A549 (cell line): ENCODE data around the gene ENAH. TPM values are rescaled to one million over a fixed set of nuclear protein-coding genes. Genes with fewer than 3 reads are reported as not detected.

ENCODE experiments used
- ATAC-seq, 2 experiments: fragments of 200-7000 bp in 1 of 2; fragments of >200 bp in 1 of 2; cut with Nextera tagmentation in 1 of 2; cut with Tn5 transposase in 1 of 2; 3 replicates each; pipeline versions ENCODE4 v1.8.0 to v1.9.1; 2018 to 2020; ENCODE audit warnings: mild to moderate bottlenecking in 1 of 2, moderate library complexity in 1 of 2
- CTCF ChIA-PET: fragments of 300-600 bp; sonication (Branson Sonifier 250); formaldehyde crosslinking; extraction: SDS; loops from one replicate; lab custom pipeline; 2021; ENCODE audit warnings: antibody characterized with exemption, inconsistent platforms; lab: Yijun Ruan, JAX
- POLR2A ChIA-PET: fragments of 350-600 bp; formaldehyde crosslinking; extraction: SDS; loops from one replicate; lab custom pipeline; 2021; ENCODE audit warnings: antibody characterized with exemption, inconsistent platforms; lab: Yijun Ruan, JAX
- DNase-seq, 2 experiments: peaks; one replicate each; pipeline versions ENCODE4 v3.0.0 to v3.0.0-alpha.2; 2011 to 2016; ENCODE audit warnings: low read depth in 1 of 2, low spot score in 1 of 2
- FAIRE-seq: peaks from 2 replicates; lab custom pipeline; 2011; peaks lifted over from hg19 to GRCh38; lab: Jason Lieb, UNC
- H3K27ac ChIP-seq, 2 experiments: fragments of >200 bp; sonication (Bioruptor Twin); formaldehyde crosslinking; 3 replicates each; pipeline ENCODE4 v1.5.1; 2016 to 2017
- H3K4me1 ChIP-seq: fragments of >200 bp; sonication (Bioruptor Twin); formaldehyde crosslinking; 3 replicates; pipeline ENCODE4 v1.6.1; 2016
- H3K4me2 ChIP-seq: fragments of >200 bp; sonication (Bioruptor Twin); formaldehyde crosslinking; 3 replicates; pipeline ENCODE4 v1.6.1; 2016
- H3K4me3 ChIP-seq: fragments of >200 bp; sonication (Bioruptor Twin); formaldehyde crosslinking; 3 replicates; pipeline ENCODE4 v1.5.1; 2016
- H3K9me3 ChIP-seq: fragments of >200 bp; sonication (Bioruptor Twin); formaldehyde crosslinking; 3 replicates; pipeline ENCODE4 v1.6.1; 2016
- CEBPB ChIP-seq, 2 experiments: fragments of >200 bp in 1 of 2; sonication (Bioruptor Twin) in 1 of 2; formaldehyde crosslinking in 1 of 2; IDR thresholded peaks; 2 replicates each; pipeline ENCODE4 v1.6.1; 2012 to 2016
- ELK1 ChIP-seq: fragments of 150-350 bp; IDR thresholded peaks from 2 replicates; pipeline ENCODE4 v1.6.1; 2014; ENCODE audit warnings: low read depth, mild to moderate bottlenecking, low read length
- EP300 ChIP-seq, 2 experiments: fragments of >200 bp; sonication (Bioruptor Twin); formaldehyde crosslinking; IDR thresholded peaks; 2 replicates in 1 of 2; 3 replicates in 1 of 2; pipeline ENCODE4 v1.6.1; 2016 to 2017
- FOSL2 ChIP-seq, 2 experiments: fragments of 450-650 bp in 1 of 2; fragments of >200 bp in 1 of 2; sonication (Bioruptor Twin) in 1 of 2; formaldehyde crosslinking; IDR thresholded peaks; 2 replicates each; pipeline versions ENCODE4 v1.5.0 to v1.6.1; 2016 to 2020; ENCODE audit warnings: mild to moderate bottlenecking in 1 of 2, moderate library complexity in 1 of 2
- FOXS1 ChIP-seq: fragments of 250-450 bp; sonication (Bioruptor Pico); IDR thresholded peaks from 2 replicates; pipeline ENCODE4 v1.5.0; 2020; ENCODE audit warnings: mild to moderate bottlenecking, moderate library complexity
- GATA3 ChIP-seq: IDR thresholded peaks from 2 replicates; pipeline ENCODE4 v1.6.1; 2012; ENCODE audit warnings: borderline replicate concordance
- HEYL ChIP-seq: fragments of 250-450 bp; sonication (Bioruptor Pico); IDR thresholded peaks from 2 replicates; pipeline ENCODE4 v1.8.0; 2021; ENCODE audit warnings: mild to moderate bottlenecking, moderate library complexity
- HOXA7 ChIP-seq: fragments of 250-450 bp; sonication (Bioruptor Pico); IDR thresholded peaks from 2 replicates; pipeline ENCODE4 v1.5.0; 2020; ENCODE audit warnings: mild to moderate bottlenecking, moderate library complexity
- JUN ChIP-seq, 2 experiments: fragments of >200 bp; sonication (Bioruptor Twin); formaldehyde crosslinking; IDR thresholded peaks; 2 replicates in 1 of 2; 3 replicates in 1 of 2; pipeline ENCODE4 v1.6.1; 2016 to 2017
- JUNB ChIP-seq: fragments of >200 bp; sonication (Bioruptor Twin); formaldehyde crosslinking; IDR thresholded peaks from 2 replicates; pipeline ENCODE4 v1.6.1; 2016
- KDM5A ChIP-seq: fragments of 200-600 bp; sonication (generic); IDR thresholded peaks from 2 replicates; pipeline ENCODE4 v1.6.1; 2016; ENCODE audit warnings: antibody characterized with exemption, mild to moderate bottlenecking
- MAFK ChIP-seq: fragments of 450-650 bp; IDR thresholded peaks from 2 replicates; pipeline ENCODE4 v1.6.1; 2014; ENCODE audit not compliant: partially characterized antibody
- MAX ChIP-seq: IDR thresholded peaks from 2 replicates; pipeline ENCODE4 v1.6.1; 2012
- MAZ ChIP-seq: fragments of 150-350 bp; IDR thresholded peaks from 2 replicates; pipeline ENCODE4 v1.6.1; 2014; ENCODE audit warnings: antibody characterized with exemption, low read depth, low read length, borderline replicate concordance
- NFE2L2 ChIP-seq: fragments of 150-350 bp; conservative IDR thresholded peaks from 2 replicates; pipeline ENCODE4 v1.6.1; 2014; ENCODE audit warnings: low read length
- PBX3 ChIP-seq: IDR thresholded peaks from 2 replicates; pipeline ENCODE4 v1.6.1; 2012
- POLR2A ChIP-seq: IDR thresholded peaks from 2 replicates; pipeline ENCODE4 v1.6.1; 2012; ENCODE audit warnings: mild to moderate bottlenecking, low read length
- RAD21 ChIP-seq, 2 experiments: fragments of >200 bp in 1 of 2; sonication (Bioruptor Twin) in 1 of 2; formaldehyde crosslinking in 1 of 2; IDR thresholded peaks in 1 of 2; conservative IDR thresholded peaks in 1 of 2; 2 replicates in 1 of 2; 3 replicates in 1 of 2; pipeline ENCODE4 v1.6.1; 2012 to 2018; ENCODE audit warnings: inconsistent platforms in 1 of 2
- RARB ChIP-seq: fragments of 250-450 bp; sonication (Bioruptor Pico); IDR thresholded peaks from 2 replicates; pipeline ENCODE4 v1.8.0; 2021; ENCODE audit warnings: mild to moderate bottlenecking, moderate library complexity
- SMC3 ChIP-seq: fragments of >200 bp; sonication (Bioruptor Twin); formaldehyde crosslinking; IDR thresholded peaks from 3 replicates; pipeline ENCODE4 v1.6.1; 2018; ENCODE audit warnings: inconsistent platforms
- WGBS: methylation state at CpG from one replicate; pipeline ENCODE4 v1.1.6; 2017; ENCODE audit errors: missing lambda C conversion rate; 5-methylcytosine and 5-hydroxymethylcytosine counted together
- polyA plus RNA-seq, 4 experiments: library from polyadenylated mRNA; depleted of rRNA in 3 of 4; stranded (reverse); fragments of >200 nt; fragmentation: RNase III in 1 of 4; extraction: RNeasy Plus Mini Kit Qiagen cat#74134 plus additional on column Dnase treatment in 1 of 4; gene quantifications; 2 replicates in 3 of 4; 3 replicates in 1 of 4; pipeline ENCODE4 v1.2.3, GENCODE V29; 2011 to 2017
- TF ChIP-seq, protein P1 (sequence below): fragments of 250-450 bp; sonication (Bioruptor Pico); IDR thresholded peaks from 2 replicates; pipeline ENCODE4 v1.5.0; 2021; ENCODE audit warnings: mild to moderate bottlenecking, moderate library complexity, borderline replicate concordance

The ENAH gene
- polyA plus RNA-seq, 2 of the 4 experiments (the other 2 are of a cell fraction), result 142 to 155 TPM

DNA sequence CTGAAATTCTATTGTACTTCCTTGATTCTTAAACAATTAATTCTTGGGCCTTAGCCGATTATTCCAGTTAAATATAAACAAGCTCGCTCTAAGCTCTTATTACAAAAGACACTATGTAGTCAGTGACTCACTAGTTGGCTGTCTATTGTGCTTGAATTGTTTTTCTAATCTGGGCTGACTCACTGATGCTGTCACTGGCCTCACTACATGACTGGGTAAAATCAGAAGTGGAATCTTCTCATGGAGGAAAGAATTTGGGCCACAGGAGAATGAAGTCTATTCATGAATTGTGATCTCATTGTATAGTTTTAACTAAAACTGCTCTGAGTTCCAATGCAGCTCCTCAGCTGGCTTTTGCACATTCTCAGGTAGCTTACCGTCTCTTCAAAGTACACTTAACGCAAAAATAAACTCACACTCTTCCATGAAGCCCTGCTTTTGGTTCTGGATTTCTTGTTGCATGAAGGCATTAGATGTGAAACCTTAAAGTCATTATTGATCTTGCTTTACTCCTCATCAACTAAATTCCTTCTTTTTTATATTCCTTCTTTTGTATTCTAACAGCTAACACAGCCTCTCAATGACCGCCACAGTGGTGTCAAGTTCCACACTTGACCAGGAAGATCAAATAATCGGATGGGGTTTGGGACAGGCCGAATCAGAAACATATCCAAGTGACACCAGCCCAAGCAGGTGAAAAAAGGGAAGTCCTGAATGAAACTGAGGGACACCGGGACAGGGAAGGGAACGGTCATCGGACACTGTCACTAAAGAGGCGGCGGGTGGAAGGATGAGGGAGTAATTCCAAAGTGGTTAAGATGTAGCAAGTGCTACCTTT, 144.2 kb downstream of the ENAH start:
- H3K4me1 ChIP-seq, result peaks cover 49% of the 10 kb centered on the region
- TF ChIP-seq NFE2L2 (peak; percentile 80), MAZ (no peak), RAD21 (conservative IDR thresholded peaks at IDR 0.05 in 1 of 2, IDR thresholded peaks at IDR 0.05 in 1 of 2) (peak in 1 of 2 experiments; percentile 30; a peak in 3 of 5 replicates), EP300 (IDR thresholded peaks at IDR 0.05) (peak; percentile 40 to 42; a peak in 2 of 5 replicates), ELK1 (no peak), JUNB (peak; percentile 96), HEYL (CRISPR knock-in tag) (0 out of 2 replicates have a peak, but pooled peaks have one; percentile 22), CEBPB (IDR thresholded peaks at IDR 0.05) (peak in 1 of 2 experiments; percentile 92; a peak in 2 of 4 replicates), SMC3 (0 out of 3 replicates have a peak, but pooled peaks have one; percentile 27), HOXA7 (CRISPR knock-in tag) (0 out of 2 replicates have a peak, but pooled peaks have one; percentile 60), MAFK (peak; percentile 82), MAX (peak; percentile 80), FOSL2 (IDR thresholded peaks at IDR 0.05) (peak; percentile 97), FOSL2 (CRISPR knock-in tag; IDR thresholded peaks at IDR 0.05) (peak; percentile 100), GATA3 (peak; percentile 84), RARB (peak; percentile 22; the same call in 1 of the 2 replicates), PBX3 (no peak), POLR2A (no peak), JUN (IDR thresholded peaks at IDR 0.05) (peak; percentile 68 to 82; a peak in 3 of 5 replicates)
- TF ChIP-seq, protein P1, sequence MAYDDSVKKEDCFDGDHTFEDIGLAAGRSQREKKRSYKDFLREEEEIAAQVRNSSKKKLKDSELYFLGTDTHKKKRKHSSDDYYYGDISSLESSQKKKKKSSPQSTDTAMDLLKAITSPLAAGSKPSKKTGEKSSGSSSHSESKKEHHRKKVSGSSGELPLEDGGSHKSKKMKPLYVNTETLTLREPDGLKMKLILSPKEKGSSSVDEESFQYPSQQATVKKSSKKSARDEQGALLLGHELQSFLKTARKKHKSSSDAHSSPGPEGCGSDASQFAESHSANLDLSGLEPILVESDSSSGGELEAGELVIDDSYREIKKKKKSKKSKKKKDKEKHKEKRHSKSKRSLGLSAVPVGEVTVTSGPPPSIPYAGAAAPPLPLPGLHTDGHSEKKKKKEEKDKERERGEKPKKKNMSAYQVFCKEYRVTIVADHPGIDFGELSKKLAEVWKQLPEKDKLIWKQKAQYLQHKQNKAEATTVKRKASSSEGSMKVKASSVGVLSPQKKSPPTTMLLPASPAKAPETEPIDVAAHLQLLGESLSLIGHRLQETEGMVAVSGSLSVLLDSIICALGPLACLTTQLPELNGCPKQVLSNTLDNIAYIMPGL (CRISPR knock-in tag), result no peak
- TF ChIP-seq, all 56 proteins: peak for 14
- DNase-seq (peak; percentile 92 to 95), ATAC-seq (peak; percentile 99 to 100), FAIRE-seq (peak; percentile 99)
- Histone ChIP-seq H3K9me3 (no peaks in the 10 kb centered on the region), H3K4me2 (peak overlapping the region; percentile 77), H3K27ac (peak overlapping the region; percentile 60 to 76), H3K4me3 (no peak overlapping the region; the same call in 2 of the 3 replicates)
- ChIA-PET POLR2A (interaction anchor here (0.5 to 2.8 kb wide), 9 partner anchors 10 to 415 kb away, joined by 3 to 8 read pairs (median 3); partner anchors contain the start of genes ENAH, PYCR2, SRP9 and TMEM63A), CTCF (interaction anchor here (0.6 to 1.3 kb wide), 9 partner anchors 10 to 1800 kb away, joined by 3 to 4 read pairs (median 3); no protein-coding TSS in a partner anchor)
- 56% methylated on average over 11 of the region's 12 CpGs for WGBS

DNA sequence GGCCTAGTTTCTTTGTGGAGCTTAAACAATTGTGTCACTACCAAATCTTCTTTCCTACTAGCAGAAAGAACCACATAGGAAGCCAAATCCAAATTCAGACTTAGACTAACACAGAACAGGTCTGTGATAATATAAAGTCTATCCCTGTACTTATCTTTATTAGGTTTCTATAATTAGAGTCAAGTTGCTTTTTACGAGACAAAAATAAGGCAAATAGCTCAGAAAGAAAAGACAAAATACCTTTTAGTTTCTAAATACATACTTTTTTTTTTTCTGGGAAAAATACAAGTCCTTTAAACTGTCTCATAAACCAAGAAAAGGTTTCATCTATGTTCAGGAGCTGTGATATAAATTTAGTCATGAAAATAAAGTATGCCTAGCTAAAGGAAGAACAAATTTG, 146.2 kb downstream of the ENAH start:
- peaks cover 51% of the 10 kb centered on the region for H3K4me1 ChIP-seq
- H3K4me2 ChIP-seq, result no peak overlapping the region
- ChIA-PET CTCF (interaction anchor here (1.1 to 1.8 kb wide), 3 partner anchors 11 to 32 kb away, joined by 4 to 5 read pairs (median 4); no protein-coding TSS in a partner anchor), POLR2A (interaction anchor here (0.6 to 2.8 kb wide), 3 partner anchors 66 to 327 kb away, joined by 4 to 8 read pairs (median 5); partner anchors contain the start of gene ENAH)
- no peak overlapping the region for H3K27ac ChIP-seq
- no peaks in the 10 kb centered on the region for H3K9me3 ChIP-seq
- FAIRE-seq, result no peak
- TF ChIP-seq KDM5A (no peak), FOXS1 (no peak)
- DNase-seq, result no peak
- 95% methylated on average over 1 of the region's 1 CpG for WGBS
- no peak for ATAC-seq
- no peak overlapping the region for H3K4me3 ChIP-seq
